Endothelial cell of umbilical vein (primary cell): ENCODE measurements around the gene PMFBP1.

Experiments used
- EZH2 ChIP-seq: IDR thresholded peaks from 2 replicates; pipeline ENCODE4 v1.6.1; 2012; ENCODE audit warnings: borderline replicate concordance, low read depth, mild to moderate bottlenecking, moderate library complexity, low read length, inconsistent platforms; ENCODE audit not compliant: severe bottlenecking
- GATA2 ChIP-seq: IDR thresholded peaks from 2 replicates; pipeline ENCODE4 v1.7.0; 2011; ENCODE audit warnings: low read depth, mild to moderate bottlenecking, moderate library complexity, mixed read lengths, low read length; ENCODE audit not compliant: insufficient read length, insufficient read depth
- POLR2A ChIP-seq: IDR thresholded peaks from 2 replicates; pipeline ENCODE4 v1.6.1; 2012; ENCODE audit warnings: low read depth, mild to moderate bottlenecking, control low read depth, low read length
- POLR2AphosphoS5 ChIP-seq: IDR thresholded peaks from 2 replicates; pipeline ENCODE4 v1.6.1; 2012; ENCODE audit warnings: low read depth, mild to moderate bottlenecking, control low read depth, low read length, moderate library complexity; ENCODE audit not compliant: insufficient read depth
- TF ChIP-seq, protein P1 (sequence below), 2 donors: IDR thresholded peaks; 1 replicate in 1 of 2; 2 replicates in 1 of 2; pipeline ENCODE4 v1.5.1; 2011; ENCODE audit warnings: low read length in 2 of 2, mild to moderate bottlenecking in 2 of 2, moderate library complexity in 2 of 2, control low read depth in 1 of 2, inconsistent platforms in 1 of 2, low read depth in 1 of 2; ENCODE audit not compliant: insufficient read depth in 1 of 2; ENCODE audit errors: extremely low read depth in 1 of 2
- TF ChIP-seq, protein P2 (sequence below): IDR thresholded peaks from 2 replicates; pipeline ENCODE4 v1.6.1; 2011; ENCODE audit not compliant: insufficient read depth, insufficient read length

DNA sequence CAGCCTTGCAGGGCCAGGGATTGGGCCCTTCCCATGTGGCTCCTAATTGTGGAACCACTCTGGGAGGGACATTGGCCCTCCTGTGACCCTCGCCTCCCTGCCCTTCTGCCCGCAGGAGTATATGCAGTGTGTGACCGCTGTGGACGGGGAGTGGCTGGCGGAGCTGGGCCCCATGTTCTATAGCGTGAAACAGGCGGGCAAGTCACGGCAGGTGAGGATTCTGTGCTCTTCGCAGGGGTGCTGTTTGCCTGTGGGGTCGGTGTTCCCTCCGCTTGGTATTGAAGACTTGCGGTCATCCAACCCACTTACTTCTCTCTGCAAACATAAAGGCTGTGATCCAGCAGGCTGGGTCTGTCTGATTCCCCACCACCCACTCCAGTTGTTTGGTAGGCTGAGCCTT lies 62.7 kb downstream of the PMFBP1 start:
- no peak for TF ChIP-seq EZH2
- TF ChIP-seq, protein P1, sequence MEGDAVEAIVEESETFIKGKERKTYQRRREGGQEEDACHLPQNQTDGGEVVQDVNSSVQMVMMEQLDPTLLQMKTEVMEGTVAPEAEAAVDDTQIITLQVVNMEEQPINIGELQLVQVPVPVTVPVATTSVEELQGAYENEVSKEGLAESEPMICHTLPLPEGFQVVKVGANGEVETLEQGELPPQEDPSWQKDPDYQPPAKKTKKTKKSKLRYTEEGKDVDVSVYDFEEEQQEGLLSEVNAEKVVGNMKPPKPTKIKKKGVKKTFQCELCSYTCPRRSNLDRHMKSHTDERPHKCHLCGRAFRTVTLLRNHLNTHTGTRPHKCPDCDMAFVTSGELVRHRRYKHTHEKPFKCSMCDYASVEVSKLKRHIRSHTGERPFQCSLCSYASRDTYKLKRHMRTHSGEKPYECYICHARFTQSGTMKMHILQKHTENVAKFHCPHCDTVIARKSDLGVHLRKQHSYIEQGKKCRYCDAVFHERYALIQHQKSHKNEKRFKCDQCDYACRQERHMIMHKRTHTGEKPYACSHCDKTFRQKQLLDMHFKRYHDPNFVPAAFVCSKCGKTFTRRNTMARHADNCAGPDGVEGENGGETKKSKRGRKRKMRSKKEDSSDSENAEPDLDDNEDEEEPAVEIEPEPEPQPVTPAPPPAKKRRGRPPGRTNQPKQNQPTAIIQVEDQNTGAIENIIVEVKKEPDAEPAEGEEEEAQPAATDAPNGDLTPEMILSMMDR (IDR thresholded peaks at IDR 0.05; ENCODE audit: extremely low read depth in 1 of 2, insufficient read depth in 1 of 2, low read depth in 1 of 2, low read length in 2 of 2), result no peak
- TF ChIP-seq, protein P2, sequence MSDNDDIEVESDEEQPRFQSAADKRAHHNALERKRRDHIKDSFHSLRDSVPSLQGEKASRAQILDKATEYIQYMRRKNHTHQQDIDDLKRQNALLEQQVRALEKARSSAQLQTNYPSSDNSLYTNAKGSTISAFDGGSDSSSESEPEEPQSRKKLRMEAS, result no peak
- no peak for TF ChIP-seq GATA2
- no peak for TF ChIP-seq POLR2AphosphoS5
- TF ChIP-seq POLR2A, result no peak
